ENCODE data around the gene MYD88. TPM values are rescaled to one million over a fixed set of nuclear protein-coding genes. Genes with fewer than 3 reads are reported as not detected.

MYD88 gene
- total RNA-seq, 1 donor from 2014 or later, result 51.0 TPM

DNA sequence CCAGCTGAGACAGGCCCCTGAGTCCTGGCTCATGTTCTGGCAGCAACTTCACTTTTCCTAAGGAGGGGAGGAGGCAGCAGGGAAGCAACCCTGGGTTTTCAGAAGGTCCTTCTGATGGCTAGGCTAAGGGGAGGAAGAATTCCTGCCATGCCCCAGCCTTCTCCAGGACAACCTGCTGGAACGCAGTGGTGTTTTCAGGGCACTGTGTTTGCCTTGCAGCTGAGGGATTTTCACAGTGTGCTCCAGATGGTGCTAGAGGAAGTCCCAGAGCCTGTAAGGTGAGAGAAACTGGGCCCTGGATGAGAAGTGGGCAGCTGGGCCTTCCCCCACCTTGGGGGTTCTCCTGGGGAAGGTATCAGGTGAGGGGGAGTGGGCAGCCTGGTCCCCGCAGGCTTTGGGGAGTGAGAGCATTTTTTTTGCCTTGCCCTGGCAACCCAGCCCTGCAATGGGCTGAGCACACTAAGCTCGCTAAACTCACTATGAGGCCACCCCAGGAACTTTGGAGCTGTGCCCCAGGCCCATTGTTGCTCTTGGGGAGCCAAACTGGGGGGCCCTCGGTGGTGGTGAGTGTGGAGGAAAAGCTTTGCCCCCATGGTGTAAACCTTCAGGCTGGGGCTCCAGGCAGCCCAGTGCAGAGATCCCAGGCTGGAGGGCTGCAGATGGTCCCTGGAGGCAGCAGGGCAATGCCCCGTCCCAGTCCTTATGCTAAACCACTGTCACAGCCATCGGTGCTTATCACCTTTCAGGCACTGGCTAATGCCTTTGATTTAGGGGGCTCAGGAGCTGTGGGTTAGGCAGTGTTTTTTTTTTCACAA, 42.6 kb upstream of the MYD88 start:
- H3K4me3 Mint-ChIP-seq (ENCODE audit: unreplicated experiment), result no peak overlapping the region
- H3K27ac Mint-ChIP-seq (ENCODE audit: unreplicated experiment), result no peak overlapping the region
- no peaks in the 10 kb centered on the region for H3K36me3 Mint-ChIP-seq (ENCODE audit: low read depth, unreplicated experiment)
- DNase-seq (ENCODE audit: low spot score), result no peak
- TF ChIP-seq, protein P1, sequence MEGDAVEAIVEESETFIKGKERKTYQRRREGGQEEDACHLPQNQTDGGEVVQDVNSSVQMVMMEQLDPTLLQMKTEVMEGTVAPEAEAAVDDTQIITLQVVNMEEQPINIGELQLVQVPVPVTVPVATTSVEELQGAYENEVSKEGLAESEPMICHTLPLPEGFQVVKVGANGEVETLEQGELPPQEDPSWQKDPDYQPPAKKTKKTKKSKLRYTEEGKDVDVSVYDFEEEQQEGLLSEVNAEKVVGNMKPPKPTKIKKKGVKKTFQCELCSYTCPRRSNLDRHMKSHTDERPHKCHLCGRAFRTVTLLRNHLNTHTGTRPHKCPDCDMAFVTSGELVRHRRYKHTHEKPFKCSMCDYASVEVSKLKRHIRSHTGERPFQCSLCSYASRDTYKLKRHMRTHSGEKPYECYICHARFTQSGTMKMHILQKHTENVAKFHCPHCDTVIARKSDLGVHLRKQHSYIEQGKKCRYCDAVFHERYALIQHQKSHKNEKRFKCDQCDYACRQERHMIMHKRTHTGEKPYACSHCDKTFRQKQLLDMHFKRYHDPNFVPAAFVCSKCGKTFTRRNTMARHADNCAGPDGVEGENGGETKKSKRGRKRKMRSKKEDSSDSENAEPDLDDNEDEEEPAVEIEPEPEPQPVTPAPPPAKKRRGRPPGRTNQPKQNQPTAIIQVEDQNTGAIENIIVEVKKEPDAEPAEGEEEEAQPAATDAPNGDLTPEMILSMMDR (IDR thresholded peaks at IDR 0.05; ENCODE audit: unreplicated experiment), result no peak
- H3K4me1 Mint-ChIP-seq (ENCODE audit: unreplicated experiment), result peaks cover 32% of the 10 kb centered on the region
- no peaks in the 10 kb centered on the region for H3K9me3 Mint-ChIP-seq (ENCODE audit: unreplicated experiment)
- no peaks in the 10 kb centered on the region for H3K27me3 Mint-ChIP-seq (ENCODE audit: unreplicated experiment)

DNA sequence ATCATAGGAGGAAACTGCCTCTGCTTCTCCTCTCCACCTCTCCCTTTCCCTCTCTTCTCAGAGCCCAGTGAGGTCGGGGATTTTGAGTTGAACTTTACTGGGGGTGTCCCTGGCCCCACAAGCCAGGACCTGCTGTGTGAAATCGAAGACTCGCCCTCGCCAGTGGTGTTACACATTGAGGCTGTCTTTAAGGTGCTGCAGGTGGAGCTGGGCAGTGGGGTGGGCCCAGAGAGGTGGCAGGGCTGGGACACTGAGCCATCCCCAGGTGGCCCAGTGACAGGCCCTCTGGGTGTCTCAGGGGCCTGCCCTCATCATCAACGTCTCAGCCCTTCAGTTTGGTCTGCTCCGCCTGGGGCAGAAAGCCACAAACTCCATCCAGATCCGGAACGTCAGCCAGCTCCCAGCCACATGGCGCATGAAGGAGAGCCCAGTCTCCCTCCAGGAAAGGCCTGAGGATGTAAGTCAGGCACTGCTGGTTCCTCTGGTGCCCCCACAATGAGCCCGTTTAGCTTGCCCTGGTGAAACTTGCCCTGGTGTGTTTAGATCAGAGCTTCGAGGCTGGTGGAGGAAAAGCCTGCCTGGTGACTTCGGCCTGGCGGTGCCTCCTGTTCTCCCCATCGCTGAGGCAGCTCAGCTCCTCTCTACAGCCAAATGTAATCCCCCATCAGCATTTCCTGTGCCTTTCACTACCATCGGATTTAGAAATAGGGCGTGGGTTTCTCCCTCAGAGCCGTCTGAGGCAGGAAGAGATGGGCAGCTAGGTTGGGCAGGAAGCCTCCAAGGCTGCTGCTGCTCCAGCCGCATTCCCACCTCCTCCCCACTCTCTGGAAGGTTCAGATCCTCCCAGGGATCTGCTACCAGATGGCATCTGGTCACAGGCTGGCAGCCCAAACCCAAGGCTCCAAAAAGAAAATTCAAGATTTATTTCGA, 40.8 kb upstream of the MYD88 start:
- Mint-ChIP-seq H3K4me3 (ENCODE audit: unreplicated experiment) (no peak overlapping the region), H3K27ac (ENCODE audit: unreplicated experiment) (no peak overlapping the region), H3K9me3 (ENCODE audit: unreplicated experiment) (no peaks in the 10 kb centered on the region), H3K27me3 (ENCODE audit: unreplicated experiment) (no peaks in the 10 kb centered on the region), H3K4me1 (ENCODE audit: unreplicated experiment) (peaks cover 28% of the 10 kb centered on the region), H3K36me3 (ENCODE audit: low read depth, unreplicated experiment) (no peaks in the 10 kb centered on the region)
- DNase-seq (ENCODE audit: low spot score), result no peak
- TF ChIP-seq, protein P1 (IDR thresholded peaks at IDR 0.05; ENCODE audit: unreplicated experiment), result no peak

- H3K36me3 Mint-ChIP-seq (ENCODE audit: low read depth, unreplicated experiment), result no peaks in the 10 kb centered on the region
- H3K4me1 Mint-ChIP-seq (ENCODE audit: unreplicated experiment), result peaks cover 28% of the 10 kb centered on the region
- no peak for DNase-seq (ENCODE audit: low spot score)
- H3K4me3 Mint-ChIP-seq (ENCODE audit: unreplicated experiment), result no peak overlapping the region
- H3K27me3 Mint-ChIP-seq (ENCODE audit: unreplicated experiment), result no peaks in the 10 kb centered on the region
- TF ChIP-seq, protein P1 (IDR thresholded peaks at IDR 0.05; ENCODE audit: unreplicated experiment), result no peak
- H3K9me3 Mint-ChIP-seq (ENCODE audit: unreplicated experiment), result no peaks in the 10 kb centered on the region
- peak overlapping the region; percentile 20 for H3K27ac Mint-ChIP-seq (ENCODE audit: unreplicated experiment)
Observed at GRCh38 chr3:38098376-38098723, 40.1 kb upstream of the MYD88 start.

DNA sequence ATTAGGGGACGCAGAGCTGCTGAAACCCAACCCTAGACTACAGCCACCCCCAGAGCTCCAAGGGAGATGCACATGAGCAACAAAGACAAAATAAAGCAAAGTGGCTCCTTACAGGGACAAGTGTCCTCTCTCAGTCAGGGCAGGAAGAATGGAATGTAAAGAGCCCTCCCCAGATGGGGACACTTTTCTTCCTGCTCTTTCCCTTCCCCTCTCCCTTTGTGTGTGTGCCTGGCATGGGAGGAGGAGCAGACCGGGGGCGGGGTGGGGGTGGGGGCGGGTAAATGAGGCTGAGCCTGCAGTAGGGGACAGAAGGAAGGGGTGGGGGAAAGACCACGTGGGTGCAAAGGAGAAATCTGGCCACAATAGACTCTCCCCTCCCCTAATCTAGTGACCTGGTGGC, 38.9 kb upstream of the MYD88 start:
- Mint-ChIP-seq H3K36me3 (ENCODE audit: low read depth, unreplicated experiment) (no peaks in the 10 kb centered on the region), H3K4me3 (ENCODE audit: unreplicated experiment) (no peak overlapping the region), H3K27me3 (ENCODE audit: unreplicated experiment) (no peaks in the 10 kb centered on the region), H3K27ac (ENCODE audit: unreplicated experiment) (no peak overlapping the region), H3K9me3 (ENCODE audit: unreplicated experiment) (no peaks in the 10 kb centered on the region), H3K4me1 (ENCODE audit: unreplicated experiment) (peaks cover 28% of the 10 kb centered on the region)
- DNase-seq (ENCODE audit: low spot score), result no peak
- TF ChIP-seq, protein P1 (IDR thresholded peaks at IDR 0.05; ENCODE audit: unreplicated experiment), result no peak

Measured in endothelial cell (in vitro differentiated cells).